Stimulated activated CD4-positive, alpha-beta T cell treated with anti-CD3 and anti-CD28 coated beads, Interleukin-2, amount 100 ng/mL, for 48 hours (primary cell): ENCODE data around the gene WDR5B.
"Not testable (repeated sequence)": the region's sequence is repeated elsewhere in the genome, so short reads cannot be mapped to it uniquely, and the experiment has no call there.

Experiments used
- DNase-seq, 2 donors: peaks; one replicate each; pipeline ENCODE4 v3.0.0-alpha.2; 2020

Gene WDR5B

DNA sequence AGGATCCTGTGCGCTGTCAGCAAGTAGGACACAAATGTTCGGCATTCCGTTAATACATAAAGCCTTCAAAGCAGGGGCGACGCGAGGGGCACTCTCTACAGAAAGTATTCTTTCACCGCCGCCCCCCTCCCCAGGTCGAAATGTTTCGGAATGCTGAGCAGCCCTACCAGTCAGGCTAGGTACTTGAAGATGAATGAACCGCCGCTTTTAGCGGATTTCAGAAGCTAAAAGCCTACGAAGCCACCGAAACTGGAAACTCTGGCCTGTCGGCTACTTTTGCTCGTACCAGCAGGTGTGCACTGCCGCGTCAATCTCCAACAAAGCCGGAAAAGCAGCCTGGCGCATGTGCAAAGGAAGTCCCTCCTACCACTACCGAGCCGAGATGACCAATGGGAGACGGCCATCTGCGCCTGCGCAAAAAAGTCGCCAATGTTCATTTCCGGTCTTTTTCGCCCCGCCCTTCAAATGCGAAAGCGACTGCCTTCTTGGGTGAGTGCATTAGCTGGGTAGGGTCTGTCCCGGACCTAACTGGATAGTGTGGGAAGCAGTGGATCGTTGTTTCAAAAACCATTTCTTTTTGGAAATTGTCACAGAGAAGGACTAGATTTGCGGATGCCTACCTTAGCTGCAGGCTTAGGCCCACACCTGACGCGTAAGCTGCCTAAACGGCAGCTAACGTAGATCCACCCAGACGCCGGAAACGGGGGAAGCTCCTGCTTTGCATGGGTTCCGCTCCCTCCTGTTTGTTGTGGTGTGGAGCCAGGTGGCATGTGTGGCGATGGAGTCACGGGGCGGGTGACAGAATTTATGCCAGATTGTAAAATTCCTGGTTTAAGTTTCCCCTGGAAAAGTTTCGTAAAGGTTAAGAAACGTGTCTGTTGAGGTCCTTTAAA, at the start of gene WDR5B:
Gene WDR5B, minus strand, starts transcription at position 301 of the 893 bp plus-strand sequence. CDS start 534 bp downstream, outside the sequence.
- DNase-seq = peak; percentile 98

DNA sequence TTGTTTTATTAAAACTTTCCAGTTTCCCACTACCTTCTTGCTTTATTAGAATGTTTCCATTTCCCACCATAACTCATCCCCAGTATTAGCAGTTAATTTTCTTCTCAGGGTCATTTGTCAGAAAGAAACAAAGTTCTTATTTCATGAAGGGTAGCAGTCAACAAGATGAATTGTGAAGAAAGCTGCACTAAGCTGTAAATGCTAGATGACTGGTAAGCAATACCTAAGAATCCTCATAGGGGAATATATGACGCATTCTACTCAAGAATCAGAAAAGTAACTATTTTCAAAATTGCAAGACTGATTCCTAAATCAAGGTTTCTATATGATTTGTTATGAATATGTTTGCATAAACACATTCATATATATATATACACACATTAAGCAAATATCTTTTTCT, 48.8 kb upstream of the WDR5B start:
- DNase-seq = no peak

DNA sequence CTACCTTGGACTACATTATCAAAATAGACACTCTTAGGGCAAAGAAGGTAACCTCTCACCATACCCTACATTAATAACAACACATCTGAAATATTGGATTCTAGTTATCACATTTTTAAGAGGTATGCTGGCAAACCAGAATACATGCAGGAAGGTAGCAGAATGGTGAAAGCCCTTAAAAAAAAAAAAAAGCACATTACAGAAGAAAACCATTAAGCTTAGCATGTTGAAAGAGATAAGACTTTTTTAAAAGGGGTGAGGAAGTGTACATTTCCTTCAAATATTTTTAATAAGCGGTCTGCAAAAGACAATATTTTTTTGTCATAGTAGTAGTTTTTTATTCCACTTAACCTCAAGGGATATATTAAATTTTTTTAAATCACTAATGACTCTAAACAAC, 46.5 kb upstream of the WDR5B start:
- DNase-seq = no peak

DNA sequence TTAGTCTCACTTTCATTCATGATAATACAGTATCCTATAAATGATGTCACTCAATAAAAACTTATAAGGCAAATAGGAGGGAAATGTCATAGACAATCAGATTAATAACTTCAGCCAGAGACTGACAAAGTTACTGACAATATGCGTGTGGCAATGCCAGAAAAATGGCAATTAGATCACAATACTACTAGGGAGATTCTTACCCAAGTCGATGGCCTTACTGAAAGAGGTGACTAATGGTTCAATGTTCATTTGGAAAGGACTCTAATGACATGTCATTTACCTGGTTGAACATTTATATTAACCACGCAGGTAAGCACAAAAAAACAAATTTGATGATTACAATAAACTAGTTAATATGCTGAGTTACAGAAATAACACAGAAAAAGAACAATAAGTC, 45.9 kb upstream of the WDR5B start:
- DNase-seq = no peak

DNA sequence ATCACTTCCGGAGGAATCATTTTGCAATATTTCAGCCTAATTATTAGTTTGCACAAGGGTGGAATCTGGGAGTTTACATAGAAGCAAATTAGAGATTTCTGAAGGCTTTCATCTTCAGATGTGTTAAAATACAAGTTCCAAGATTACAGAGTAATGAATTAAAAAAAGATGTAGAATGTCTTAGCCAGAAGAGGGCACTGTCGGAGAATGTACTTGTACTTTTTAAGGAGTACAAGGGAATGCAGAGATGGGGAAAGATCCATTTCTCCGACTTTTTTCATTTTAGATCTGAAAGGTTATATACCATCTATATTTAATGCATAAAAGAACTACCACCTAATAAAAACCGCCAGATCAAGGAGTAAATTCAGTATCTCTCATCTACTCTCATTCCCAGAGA, 43.1 kb upstream of the WDR5B start:
- no peak for DNase-seq

DNA sequence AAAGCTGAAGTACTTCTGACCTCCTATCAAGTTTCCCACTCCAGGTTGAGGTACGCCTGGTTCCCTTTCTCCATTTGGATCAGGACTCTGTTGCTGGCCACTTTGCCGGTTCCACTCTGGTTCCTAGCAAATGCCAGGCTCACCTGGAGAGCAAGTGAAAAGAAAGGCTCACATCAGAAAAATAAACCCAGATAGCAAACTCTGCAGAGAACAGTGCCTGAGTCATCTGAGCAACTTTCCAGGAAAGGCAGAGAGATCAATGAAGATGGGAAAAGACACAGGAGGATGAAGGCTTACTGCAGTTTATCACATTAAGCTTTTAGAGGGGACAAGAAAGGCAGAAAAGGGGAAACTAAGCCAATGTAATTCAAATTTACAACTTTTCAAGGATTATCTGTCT, 41.8 kb upstream of the WDR5B start:
- no peak for DNase-seq

DNA sequence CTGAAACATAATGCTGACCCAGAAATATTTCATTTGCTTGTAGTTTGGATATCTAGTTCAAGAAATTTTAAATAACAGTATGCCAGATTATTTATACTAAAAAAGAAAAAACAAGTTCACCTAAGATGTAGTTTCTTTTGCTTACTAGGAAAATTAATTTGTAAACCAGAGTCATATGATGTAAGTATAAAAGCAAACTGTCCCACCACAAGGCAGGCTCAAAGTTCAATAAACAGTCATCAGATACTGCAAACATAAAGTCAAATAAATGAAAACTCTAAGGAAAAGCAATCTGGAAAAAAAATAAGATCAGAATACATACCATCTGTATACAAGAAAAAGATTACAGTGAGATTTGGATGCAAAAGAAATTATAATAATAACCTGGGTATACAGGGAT, 40.2 kb upstream of the WDR5B start:
- DNase-seq = no peak

DNA sequence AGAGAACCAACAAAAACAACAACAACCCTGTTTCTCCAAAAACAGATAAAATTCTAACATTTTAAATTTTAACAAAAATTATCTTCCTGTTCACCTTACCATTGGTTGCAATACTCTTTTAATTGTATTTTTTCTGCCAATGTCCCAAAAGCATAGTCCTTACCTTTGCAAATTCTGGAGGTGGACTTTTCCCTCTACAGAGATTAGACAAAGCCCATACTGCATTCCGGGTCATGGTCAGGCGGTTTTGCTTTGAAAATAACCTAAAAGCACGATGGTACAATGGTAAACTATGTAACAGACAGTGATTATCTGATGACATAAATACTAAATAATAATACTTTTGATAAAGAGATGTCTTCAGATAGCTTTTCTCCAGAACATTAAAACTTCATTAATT, 35.5 kb upstream of the WDR5B start:
- no peak for DNase-seq

DNA sequence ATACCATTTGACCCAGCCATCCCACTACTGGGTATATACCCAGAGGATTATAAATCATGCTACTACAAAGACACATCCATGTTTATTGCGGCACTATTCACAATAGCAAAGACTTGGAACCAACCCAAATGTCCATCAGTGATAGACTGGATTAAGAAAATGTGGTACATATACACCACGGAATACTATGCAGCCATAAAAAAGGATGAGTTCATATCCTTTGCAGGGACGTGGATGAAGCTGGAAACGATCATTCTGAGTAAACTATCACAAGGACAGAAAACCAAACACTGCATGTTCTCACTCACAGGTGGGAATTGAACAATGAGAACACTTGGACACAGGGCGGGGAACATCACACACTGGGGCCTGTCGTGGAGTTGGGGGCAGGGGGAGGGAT, 32.4 kb upstream of the WDR5B start:
- DNase-seq = not testable (repeated sequence)

DNA sequence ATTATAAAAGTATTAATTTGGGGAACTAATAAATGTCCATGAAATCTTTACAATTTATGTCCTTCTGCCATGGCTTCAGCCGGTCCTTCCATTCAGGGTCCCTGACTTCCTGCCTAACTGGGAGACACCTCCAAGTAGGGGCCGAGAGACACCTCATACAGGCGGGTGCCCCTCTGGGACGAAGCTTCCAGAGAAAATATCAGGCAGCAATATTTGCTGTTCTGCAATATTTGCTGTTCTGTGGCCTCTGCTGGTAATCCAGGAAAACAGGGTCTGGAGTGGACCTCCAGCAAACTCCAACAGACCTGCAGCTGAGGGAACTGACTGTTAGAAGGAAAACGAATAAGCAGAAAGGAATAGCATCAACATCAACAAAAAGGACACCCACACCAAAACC, 28.6 kb upstream of the WDR5B start:
- DNase-seq = not testable (repeated sequence)

DNA sequence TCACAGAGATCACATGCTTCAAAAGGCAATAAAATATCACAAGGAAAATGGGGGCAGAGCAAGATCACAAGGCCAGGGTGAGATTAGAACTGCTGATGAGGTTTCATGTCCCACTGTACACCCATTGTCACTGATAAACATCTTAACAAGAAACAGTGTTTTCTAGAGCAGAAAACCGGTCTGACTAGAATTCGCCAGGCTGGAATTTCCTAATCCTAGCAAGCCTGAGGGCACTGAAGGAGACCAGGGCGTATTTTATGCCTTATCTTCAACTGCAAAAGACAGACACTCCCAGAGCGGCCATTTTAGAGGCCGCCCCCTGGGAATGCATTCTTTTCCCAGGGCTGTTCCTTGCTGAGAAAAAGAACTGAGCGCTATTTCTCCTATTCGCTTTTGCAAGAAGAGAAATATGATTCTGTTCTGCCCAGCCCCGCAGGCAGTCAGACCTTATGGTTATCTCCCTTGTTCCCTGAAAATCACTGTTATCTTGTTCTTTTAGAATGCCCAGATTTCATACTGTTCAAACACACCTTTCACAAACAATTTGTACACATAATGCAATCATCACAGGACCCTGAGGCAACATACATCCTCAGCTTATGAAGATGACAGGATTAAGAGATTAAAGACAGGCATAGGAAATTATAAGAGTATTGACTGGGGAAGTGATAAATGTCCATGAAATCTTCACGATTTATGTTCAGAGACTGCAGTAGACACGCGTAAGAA, 28.1 kb upstream of the WDR5B start:
- not testable (repeated sequence) for DNase-seq

DNA sequence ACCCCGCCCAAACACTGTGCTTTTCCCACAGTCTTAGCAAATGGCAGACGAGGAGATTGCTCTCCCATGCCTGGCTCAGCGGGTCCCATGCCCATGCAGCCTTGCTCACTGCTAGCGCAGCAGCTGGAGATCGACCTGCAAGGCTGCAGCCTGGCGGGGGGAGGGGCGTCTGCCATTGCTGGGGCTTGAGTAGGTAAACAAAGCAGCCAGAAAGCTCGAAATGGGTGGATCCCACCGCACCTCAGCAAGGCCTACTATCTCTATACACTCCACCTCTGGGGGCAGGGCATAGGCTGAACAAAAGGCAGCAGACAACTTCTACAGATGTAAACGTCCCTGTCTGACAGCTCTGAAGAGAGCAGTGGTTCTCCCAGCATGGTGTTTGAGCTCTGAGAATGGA, 27.2 kb upstream of the WDR5B start:
- no peak for DNase-seq

DNA sequence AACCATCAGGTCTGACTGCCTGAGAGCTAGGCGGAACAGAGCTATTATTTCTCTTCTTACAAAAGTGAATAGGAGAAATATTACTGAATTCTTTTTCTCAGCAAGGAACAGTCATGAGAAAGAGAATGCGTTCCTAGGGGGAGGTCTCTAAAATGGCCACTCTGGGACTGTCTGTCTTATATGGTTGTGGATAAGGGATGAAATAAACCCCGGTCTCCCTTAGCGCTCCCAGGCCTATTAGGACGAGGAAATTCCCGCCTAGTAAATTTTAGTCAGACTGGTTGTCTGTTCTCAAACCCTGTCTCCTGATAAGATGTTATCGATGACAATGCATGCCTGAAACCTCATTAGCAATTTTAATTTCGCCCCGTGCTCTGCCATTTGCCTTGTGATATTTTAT, 20.1 kb upstream of the WDR5B start:
- DNase-seq = no peak

DNA sequence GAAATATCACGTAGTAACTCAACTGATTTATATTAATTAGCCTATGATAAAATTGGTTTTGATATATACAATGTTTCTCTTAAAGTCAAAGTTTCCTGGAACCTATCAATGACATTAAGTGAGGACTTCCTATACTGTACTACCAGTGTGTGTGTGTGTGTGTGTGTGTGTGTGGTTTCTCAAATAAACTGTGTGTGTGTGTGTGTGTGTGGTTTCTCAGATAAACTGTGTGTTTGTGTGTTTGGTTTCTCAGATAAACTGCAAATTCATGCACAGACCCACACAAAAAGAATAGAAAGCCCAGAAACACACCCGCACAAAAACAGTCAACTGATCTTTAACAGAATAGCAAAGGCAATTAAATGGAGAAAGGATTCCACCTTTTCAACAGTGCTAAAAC, 14.5 kb upstream of the WDR5B start:
- no peak for DNase-seq

DNA sequence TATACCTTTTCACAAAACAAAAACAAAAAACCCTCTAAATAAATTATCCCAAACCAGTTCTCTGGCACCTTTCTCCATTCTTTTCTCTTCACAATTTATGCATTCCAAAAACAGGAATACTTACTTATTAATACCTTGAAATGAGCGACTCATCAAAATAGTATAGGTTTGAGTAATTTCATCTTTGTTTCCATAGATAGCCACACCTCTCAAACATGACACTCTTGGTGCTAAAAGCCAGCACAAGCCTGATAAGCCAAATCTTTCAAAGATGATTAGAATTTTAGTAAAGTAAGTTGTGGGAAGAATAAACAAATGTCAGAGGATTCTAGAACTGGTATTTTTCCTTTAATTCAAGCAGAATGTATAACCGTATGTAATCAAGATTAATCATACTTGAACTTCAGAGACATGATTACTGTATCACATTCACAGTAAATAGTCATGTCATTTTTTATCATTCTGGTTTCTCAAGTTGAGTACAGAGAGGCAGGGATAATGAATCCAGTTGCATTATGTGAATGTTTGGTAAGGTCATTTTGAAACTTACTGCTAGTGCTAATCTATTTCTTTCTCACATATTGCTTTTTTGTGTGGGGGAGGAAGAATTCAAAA, 12.1 kb upstream of the WDR5B start:
- DNase-seq = no peak

DNA sequence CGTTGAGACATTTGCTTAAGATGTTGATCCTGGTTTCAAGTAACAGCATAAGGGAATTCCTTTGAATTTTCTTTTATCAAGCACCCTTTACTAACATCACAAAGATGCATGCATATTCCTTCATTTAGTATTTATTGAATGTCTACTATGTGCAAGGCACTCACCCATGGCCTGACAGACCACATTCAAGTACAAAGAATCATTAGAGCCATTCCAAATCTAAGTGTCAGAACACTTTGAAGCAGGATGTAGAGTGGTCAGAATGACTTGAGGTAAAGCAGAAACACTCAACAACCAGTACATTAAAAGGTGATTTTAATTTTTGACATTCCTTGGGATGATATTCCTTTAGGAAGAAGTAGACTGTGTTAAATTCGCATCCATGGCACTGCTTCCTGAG, 6.0 kb upstream of the WDR5B start:
- DNase-seq = no peak

DNA sequence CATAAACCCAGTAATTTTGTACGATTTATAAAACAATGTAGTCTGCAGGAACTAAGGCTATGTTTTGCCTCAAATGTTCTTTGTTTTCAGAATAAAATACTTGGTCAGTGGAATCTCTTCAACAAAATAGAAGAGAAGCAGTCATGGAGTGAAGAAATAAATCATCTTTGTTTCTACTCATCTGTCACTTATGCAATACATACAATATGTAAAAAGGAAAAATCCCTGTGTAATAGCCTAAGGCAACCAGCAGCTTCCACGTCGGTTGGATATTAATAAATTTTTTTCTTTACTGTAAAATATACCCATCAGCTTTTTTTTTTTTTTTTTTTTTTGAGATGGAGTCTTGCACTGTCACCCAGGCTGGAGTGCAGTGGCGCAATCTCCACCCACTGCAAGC, 5.2 kb upstream of the WDR5B start:
- no peak for DNase-seq

DNA sequence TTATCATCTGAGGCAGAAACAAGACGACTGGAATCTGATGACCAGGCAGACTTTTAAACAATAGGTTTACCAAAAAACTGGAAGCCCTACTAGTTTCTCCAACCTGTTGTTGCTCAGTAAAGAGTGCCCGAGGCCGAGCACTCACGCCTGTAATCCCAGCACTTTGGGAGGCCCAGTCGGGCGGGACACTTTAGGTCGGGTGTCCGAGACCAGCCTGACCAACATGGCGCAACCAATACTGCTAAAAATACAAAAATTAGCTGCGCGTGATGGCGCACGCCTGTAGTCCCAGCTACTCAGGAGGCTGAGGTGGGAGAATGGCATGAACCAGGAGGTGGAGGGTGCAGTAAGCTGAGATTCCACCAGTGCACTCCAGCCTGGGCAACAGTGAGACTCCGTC, 1.1 kb upstream of the WDR5B start:
- DNase-seq = no peak

DNA sequence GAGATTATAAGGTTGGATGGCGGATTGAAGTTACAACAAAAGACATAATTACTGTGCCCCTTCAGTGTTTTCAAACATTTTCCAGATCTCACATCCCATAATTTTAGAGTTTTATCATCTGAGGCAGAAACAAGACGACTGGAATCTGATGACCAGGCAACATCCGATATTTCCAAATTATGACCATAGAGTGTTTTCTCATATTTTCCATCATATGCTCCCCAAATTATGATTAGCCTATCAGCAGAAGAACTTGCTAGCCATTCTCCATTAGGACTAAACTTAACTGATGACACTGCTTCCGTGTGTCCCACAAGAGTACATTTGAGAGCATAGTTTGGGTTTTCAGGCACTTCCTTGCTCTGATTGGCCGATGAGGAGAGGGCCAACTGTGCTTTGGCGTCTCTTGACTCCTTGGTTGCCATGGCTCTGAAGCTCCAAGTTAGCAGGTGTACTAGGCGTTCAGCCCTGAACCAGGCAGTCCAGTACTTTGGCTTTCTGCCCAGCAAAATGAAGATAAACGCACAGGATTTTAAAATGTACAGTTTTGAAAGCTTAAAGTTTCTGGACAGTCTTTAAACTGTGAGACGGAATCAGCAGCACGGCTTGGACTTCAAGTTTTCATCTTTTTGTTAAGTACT, 638 bp downstream of the WDR5B start:
- peak; percentile 30 to 31 for DNase-seq

DNA sequence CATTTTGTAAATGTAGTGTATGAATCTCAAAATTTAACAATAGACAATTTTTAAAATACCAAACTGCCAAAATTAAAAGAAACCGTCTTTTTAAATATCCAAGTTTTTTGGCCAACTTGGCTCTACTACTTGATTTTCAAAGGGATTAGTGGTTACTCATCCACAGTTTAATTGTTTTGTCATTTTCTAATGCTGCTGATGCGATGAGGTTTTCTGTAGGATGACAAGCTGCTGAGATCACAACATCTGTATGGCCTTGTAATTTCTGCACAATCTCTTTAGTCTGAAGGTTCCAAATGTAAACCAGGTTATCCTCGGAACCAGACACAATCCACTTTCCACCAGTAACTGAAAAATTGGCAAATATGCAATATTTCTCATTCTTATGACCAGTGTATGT, 1.5 kb downstream of the WDR5B start:
- DNase-seq = no peak

DNA sequence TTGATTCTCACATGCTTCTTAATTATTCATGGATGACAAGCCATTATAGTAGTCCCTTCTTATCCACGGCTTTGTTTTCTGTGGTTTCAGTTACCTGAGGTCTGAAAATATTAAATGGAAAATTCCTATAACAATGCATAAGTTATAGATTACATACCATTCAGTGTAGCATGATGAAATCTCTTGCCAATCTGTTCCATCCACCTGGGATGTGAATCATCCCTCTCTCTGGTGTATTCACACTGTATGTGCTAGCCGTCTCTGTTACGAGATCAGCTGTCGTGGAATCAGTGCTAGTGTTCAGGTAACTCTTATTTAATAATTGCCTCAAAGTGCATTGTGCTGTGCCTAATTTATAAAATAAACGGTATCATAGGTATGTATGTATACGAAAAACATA, 5.2 kb downstream of the WDR5B start:
- DNase-seq = no peak

DNA sequence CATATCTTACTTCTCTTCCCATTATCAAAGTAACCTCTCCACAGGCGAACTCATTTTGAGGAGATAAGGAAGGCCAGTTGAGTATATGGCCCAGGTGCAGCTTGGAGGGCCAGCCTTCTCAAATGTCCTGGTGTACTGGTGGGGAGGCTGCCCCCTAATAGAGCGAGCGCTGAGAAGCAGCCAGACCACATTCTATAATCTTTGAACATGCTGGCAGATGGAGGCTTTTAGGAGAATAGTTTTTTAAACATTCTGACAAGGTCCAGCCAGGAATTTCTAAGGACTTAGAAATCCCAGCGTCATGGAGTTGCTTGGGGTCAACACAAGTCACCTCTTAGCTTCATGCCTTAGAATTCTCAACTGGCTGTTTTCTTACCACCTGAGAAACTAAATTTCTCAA, 5.8 kb downstream of the WDR5B start:
- no peak for DNase-seq

DNA sequence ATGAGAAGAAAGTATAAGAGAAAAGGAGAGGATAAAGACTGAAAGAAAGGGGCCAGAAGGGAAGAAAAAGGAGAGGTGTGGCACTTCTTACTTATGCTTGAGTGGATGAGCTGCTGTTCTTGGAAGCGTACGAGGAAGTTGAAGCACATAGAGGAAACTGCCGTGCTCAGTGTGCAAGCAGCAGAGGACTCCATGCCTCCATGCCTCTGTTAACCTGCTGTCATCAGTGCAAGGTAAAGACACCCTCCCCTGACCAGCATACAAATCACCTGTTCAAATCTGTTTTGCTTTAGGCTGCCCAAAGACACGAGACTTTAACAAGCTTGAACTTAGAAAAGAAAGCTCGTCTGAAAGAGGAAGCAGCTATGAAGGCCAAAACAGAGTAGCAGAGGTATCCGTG, 6.4 kb downstream of the WDR5B start:
- DNase-seq = no peak
